Ascending aorta (tissue), 2 donors: ENCODE measurements around the gene ARL15. TPM values are rescaled to one million over a fixed set of nuclear protein-coding genes. Genes with fewer than 3 reads are reported as not detected.

Source experiments
- DNase-seq, 2 donors: peaks; one replicate each; pipeline ENCODE4 v3.0.0-alpha.2; 2019; ENCODE audit warnings: low spot score in 2 of 2
- H3K27ac ChIP-seq, 2 donors: fragments of 200-600 bp; sonication (generic); one replicate each; pipeline ENCODE4 v1.5.1; 2016 to 2017; ENCODE audit warnings: mild to moderate bottlenecking in 1 of 2
- H3K27me3 ChIP-seq: fragments of 200-600 bp; sonication (generic); one replicate; pipeline ENCODE4 v1.5.1; 2017
- H3K36me3 ChIP-seq, 2 donors: fragments of 200-600 bp; sonication (generic); one replicate each; pipeline ENCODE4 v1.5.1; 2016
- H3K4me1 ChIP-seq, 2 donors: fragments of 200-600 bp; sonication (generic); one replicate each; pipeline ENCODE4 v1.5.1; 2016 to 2017; ENCODE audit warnings: mild to moderate bottlenecking in 1 of 2
- H3K4me3 ChIP-seq, 2 donors: fragments of 200-600 bp; sonication (generic); one replicate each; pipeline ENCODE4 v1.5.1; 2016 to 2017; ENCODE audit warnings: mild to moderate bottlenecking in 1 of 2
- H3K9me3 ChIP-seq, 2 donors: fragments of 200-600 bp; sonication (generic); one replicate each; pipeline ENCODE4 v1.5.1; 2016
- CTCF ChIP-seq, 3 experiments: fragments of 200-600 bp in 2 of 3; fragments of 450-650 bp in 1 of 3; sonication (generic) in 2 of 3; IDR thresholded peaks; one replicate each; pipeline ENCODE4 v1.5.1; 2016 to 2019; ENCODE audit warnings: antibody characterized with exemption in 3 of 3, mild to moderate bottlenecking in 1 of 3, moderate library complexity in 1 of 3
- intact Hi-C: fragments of 100-400 bp; cut with DNase I; formaldehyde crosslinking; loops from one replicate; pipeline ENCODE4 v1.15.1; 2023
- total RNA-seq: library from RNA; depleted of rRNA; stranded (reverse); fragments of >200 nt; gene quantifications from one replicate; pipeline ENCODE4 v1.1.0, GENCODE V29; 2016

ARL15 gene
- total RNA-seq, 1 donor from 2014 or later: 12.5 TPM

- no peak for DNase-seq
- no peak overlapping the region for H3K4me3 ChIP-seq
- no peak for TF ChIP-seq CTCF (IDR thresholded peaks at IDR 0.05)
- no peak overlapping the region for H3K27ac ChIP-seq
- no peaks in the 10 kb centered on the region for H3K9me3 ChIP-seq
- H3K36me3 ChIP-seq: no peaks in the 10 kb centered on the region
- H3K4me1 ChIP-seq: no peaks in the 10 kb centered on the region
- intact Hi-C loops: no loop called here
- H3K27me3 ChIP-seq: no peaks in the 10 kb centered on the region
Observed at GRCh38 chr5:54281960-54282692, 28.2 kb downstream of the ARL15 start.

GRCh38 chr5:54279960-54280359 is 30.4 kb downstream of the ARL15 start:
- Histone ChIP-seq H3K4me3 (no peak overlapping the region), H3K36me3 (no peaks in the 10 kb centered on the region), H3K4me1 (no peaks in the 10 kb centered on the region), H3K27ac (no peak overlapping the region), H3K9me3 (no peaks in the 10 kb centered on the region), H3K27me3 (no peaks in the 10 kb centered on the region)
- intact Hi-C loops: no loop called here
- no peak for TF ChIP-seq CTCF (IDR thresholded peaks at IDR 0.05)
- no peak for DNase-seq

- intact Hi-C loops: no loop called here
- Histone ChIP-seq H3K4me3 (no peak overlapping the region), H3K36me3 (no peaks in the 10 kb centered on the region), H3K27me3 (no peaks in the 10 kb centered on the region), H3K9me3 (no peaks in the 10 kb centered on the region), H3K27ac (no peak overlapping the region), H3K4me1 (no peaks in the 10 kb centered on the region)
- DNase-seq: no peak
- no peak for TF ChIP-seq CTCF (IDR thresholded peaks at IDR 0.05)
Observed at GRCh38 chr5:54278979-54279717, 31.2 kb downstream of the ARL15 start.

GRCh38 chr5:54278036-54278830 is 32.1 kb downstream of the ARL15 start:
- DNase-seq: no peak
- intact Hi-C loops: no loop called here
- Histone ChIP-seq H3K9me3 (no peaks in the 10 kb centered on the region), H3K27ac (no peak overlapping the region), H3K27me3 (no peaks in the 10 kb centered on the region), H3K36me3 (no peaks in the 10 kb centered on the region), H3K4me3 (no peak overlapping the region), H3K4me1 (no peaks in the 10 kb centered on the region)
- TF ChIP-seq CTCF (IDR thresholded peaks at IDR 0.05): no peak

GRCh38 chr5:54276048-54276447 is 34.3 kb downstream of the ARL15 start:
- Histone ChIP-seq H3K36me3 (no peaks in the 10 kb centered on the region), H3K27me3 (no peaks in the 10 kb centered on the region), H3K9me3 (no peaks in the 10 kb centered on the region), H3K4me1 (no peaks in the 10 kb centered on the region), H3K27ac (no peak overlapping the region), H3K4me3 (no peak overlapping the region)
- no peak for TF ChIP-seq CTCF (IDR thresholded peaks at IDR 0.05)
- intact Hi-C loops: no loop called here
- no peak for DNase-seq
